HepG2 (cell line): ENCODE measurements around the gene PLP1. TPM values are rescaled to one million over a fixed set of nuclear protein-coding genes. Genes with fewer than 3 reads are reported as not detected.

ENCODE experiments used
- ATAC-seq: fragments of 200-7000 bp; cut with Tn5 transposase; 3 replicates; pipeline ENCODE4 v1.9.1; 2020; ENCODE audit warnings: mild to moderate bottlenecking, moderate library complexity
- BruUV-seq: library from RNA; stranded (reverse); fragments of 400-500 nt; replicated peaks from 2 replicates; lab custom pipeline; 2021; lab: Mats Ljungman, UMichigan
- CTCF ChIA-PET: fragments of 300-600 bp; formaldehyde crosslinking; extraction: SDS; loops from one replicate; lab custom pipeline; 2021; ENCODE audit warnings: low total read pairs, inconsistent platforms, low intra/inter-chr PET ratio; lab: Yijun Ruan, JAX
- POLR2A ChIA-PET: fragments of 350-600 bp; sonication (Branson Sonifier 250); formaldehyde crosslinking; loops from one replicate; lab custom pipeline; 2020; ENCODE audit warnings: antibody characterized with exemption, inconsistent platforms; lab: Yijun Ruan, JAX
- DNase-seq: peaks from one replicate; pipeline ENCODE4 v3.0.0-alpha.2; 2015; ENCODE audit warnings: low spot score
- FAIRE-seq: peaks from 3 replicates; lab custom pipeline; 2011; peaks lifted over from hg19 to GRCh38; lab: Jason Lieb, UNC
- H2AFZ ChIP-seq: one replicate; pipeline ENCODE4 v1.6.1; 2011; ENCODE audit warnings: low read length, inconsistent platforms
- H3K27ac ChIP-seq: fragments of 300-600 bp; 3 replicates; pipeline ENCODE4 v1.8.0; 2011; ENCODE audit warnings: mixed run types, mild to moderate bottlenecking, mixed read lengths, low read length, inconsistent platforms; ENCODE audit not compliant: insufficient read depth; ENCODE audit errors: extremely low read length
- H3K27me3 ChIP-seq, 2 experiments: fragments of 200-600 bp in 1 of 2; 2 replicates in 1 of 2; 3 replicates in 1 of 2; pipeline versions ENCODE4 v1.6.0 to v1.8.0; 2011; ENCODE audit warnings: low read length in 2 of 2, mild to moderate bottlenecking in 2 of 2, moderate library complexity in 2 of 2, inconsistent platforms in 1 of 2; ENCODE audit not compliant: insufficient read depth in 2 of 2, control insufficient read depth in 1 of 2
- H3K36me3 ChIP-seq, 2 experiments: fragments of 200-600 bp in 1 of 2; replicated peaks in 1 of 2; 2 replicates in 1 of 2; 3 replicates in 1 of 2; pipeline versions ENCODE4 v1.5.1 to v1.8.0; 2011; ENCODE audit warnings: low read length in 2 of 2, inconsistent platforms in 1 of 2; ENCODE audit not compliant: insufficient read depth in 2 of 2, control insufficient read depth in 1 of 2
- H3K4me1 ChIP-seq: 2 replicates; pipeline ENCODE4 v1.5.1; 2012; ENCODE audit warnings: low read length, inconsistent platforms; ENCODE audit not compliant: insufficient read depth
- H3K4me2 ChIP-seq: 2 replicates; pipeline ENCODE4 v1.6.0; 2011; ENCODE audit warnings: low read depth, low read length, inconsistent platforms
- H3K4me3 ChIP-seq, 3 experiments: fragments of 200-600 bp in 1 of 3; sonication (generic), shearing (Covaris generic) in 1 of 3; replicated peaks in 1 of 3; 2 replicates each; pipeline ENCODE4 v1.5.1; 2011 to 2016; ENCODE audit warnings: low read length in 3 of 3, inconsistent platforms in 2 of 3, low read depth in 2 of 3, mild to moderate bottlenecking in 2 of 3, control low read depth in 1 of 3, mixed read lengths in 1 of 3; ENCODE audit not compliant: insufficient read depth in 1 of 3
- H3K79me2 ChIP-seq: one replicate; pipeline ENCODE4 v1.6.1; 2011; ENCODE audit warnings: low read length, inconsistent platforms; ENCODE audit not compliant: insufficient read depth
- H3K9ac ChIP-seq: 2 replicates; pipeline ENCODE4 v1.6.0; 2011; ENCODE audit warnings: mild to moderate bottlenecking, low read depth, low read length, inconsistent platforms; ENCODE audit not compliant: insufficient read depth
- H3K9me3 ChIP-seq: 2 replicates; pipeline ENCODE4 v1.5.1; 2012; ENCODE audit warnings: mild to moderate bottlenecking, low read length
- H4K20me1 ChIP-seq: 2 replicates; pipeline ENCODE4 v1.6.0; 2011; ENCODE audit warnings: inconsistent platforms, mild to moderate bottlenecking, low read length, moderate library complexity; ENCODE audit not compliant: insufficient read depth
- CERS6 ChIP-seq: sonication (generic); formaldehyde crosslinking; IDR thresholded peaks from 2 replicates; pipeline ENCODE4 v1.5.0; 2020; ENCODE audit warnings: missing genetic modification reagents
- CSRNP2 ChIP-seq: sonication (generic); formaldehyde crosslinking; conservative IDR thresholded peaks from 2 replicates; pipeline ENCODE4 v1.8.0; 2022; ENCODE audit warnings: low read depth, missing genetic modification reagents
- DBP ChIP-seq: sonication (generic); formaldehyde crosslinking; IDR thresholded peaks from 2 replicates; pipeline ENCODE4 v1.4.0; 2020; ENCODE audit warnings: missing genetic modification reagents; ENCODE audit errors: not compliant biosample characterization
- GATAD2A ChIP-seq: IDR thresholded peaks from 2 replicates; pipeline ENCODE4 v1.6.1; 2016
- MED8 ChIP-seq: sonication (generic); formaldehyde crosslinking; IDR thresholded peaks from 2 replicates; pipeline ENCODE4 v1.8.1; 2023; ENCODE audit warnings: mild to moderate bottlenecking, missing genetic modification reagents; ENCODE audit not compliant: insufficient replicate concordance
- MXD1 ChIP-seq: sonication (generic); formaldehyde crosslinking; IDR thresholded peaks from 2 replicates; pipeline ENCODE4 v1.4.0; 2020; ENCODE audit warnings: mild to moderate bottlenecking, missing genetic modification reagents
- SALL2 ChIP-seq: sonication (generic); formaldehyde crosslinking; IDR thresholded peaks from 2 replicates; pipeline ENCODE4 v1.8.1; 2023; ENCODE audit warnings: mild to moderate bottlenecking, missing genetic modification reagents, inconsistent platforms
- SP1 ChIP-seq, 2 experiments: fragments of 450-650 bp in 1 of 2; sonication (generic) in 1 of 2; formaldehyde crosslinking in 1 of 2; IDR thresholded peaks; 2 replicates each; pipeline versions ENCODE4 v1.4.0 to v1.6.1; 2016 to 2020; ENCODE audit warnings: missing genetic modification reagents in 1 of 2
- ZBTB20 ChIP-seq: sonication (generic); formaldehyde crosslinking; IDR thresholded peaks from 2 replicates; pipeline ENCODE4 v1.8.1; 2023; ENCODE audit warnings: missing genetic modification reagents, low read depth, mild to moderate bottlenecking, borderline replicate concordance
- ZFAT ChIP-seq: sonication (generic); formaldehyde crosslinking; conservative IDR thresholded peaks from 2 replicates; pipeline ENCODE4 v1.8.1; 2023; ENCODE audit warnings: missing genetic modification reagents, inconsistent platforms
- ZFYVE20 ChIP-seq: sonication (generic); formaldehyde crosslinking; IDR thresholded peaks from 2 replicates; pipeline ENCODE4 v1.8.0; 2023; ENCODE audit warnings: low read depth, mild to moderate bottlenecking, moderate library complexity, missing genetic modification reagents, borderline replicate concordance
- ZNF431 ChIP-seq: sonication (generic); formaldehyde crosslinking; IDR thresholded peaks from 2 replicates; pipeline ENCODE4 v1.9.0; 2022; ENCODE audit warnings: missing genetic modification reagents, low read depth, mild to moderate bottlenecking, borderline replicate concordance
- ZNF510 ChIP-seq: sonication (generic); formaldehyde crosslinking; IDR thresholded peaks from 2 replicates; pipeline ENCODE4 v1.4.0; 2020; ENCODE audit warnings: low read depth, mild to moderate bottlenecking, missing genetic modification reagents
- ZNF713 ChIP-seq: sonication (generic); formaldehyde crosslinking; IDR thresholded peaks from 2 replicates; pipeline ENCODE4 v1.4.0; 2020; ENCODE audit warnings: mild to moderate bottlenecking, missing genetic modification reagents
- ZNF720 ChIP-seq: sonication (generic); formaldehyde crosslinking; IDR thresholded peaks from 2 replicates; pipeline ENCODE4 v1.4.0; 2020; ENCODE audit warnings: missing genetic modification reagents
- ZNF781 ChIP-seq: sonication (generic); formaldehyde crosslinking; IDR thresholded peaks from 2 replicates; pipeline ENCODE4 v1.5.1; 2020; ENCODE audit warnings: borderline replicate concordance, mild to moderate bottlenecking, missing genetic modification reagents; ENCODE audit errors: not compliant biosample characterization
- ZSCAN20 ChIP-seq: sonication (generic); formaldehyde crosslinking; IDR thresholded peaks from 2 replicates; pipeline ENCODE4 v1.4.0; 2020; ENCODE audit warnings: missing genetic modification reagents, mild to moderate bottlenecking, borderline replicate concordance
- WGBS: methylation state at CpG from one replicate; pipeline ENCODE4 v1.1.6; 2017; ENCODE audit warnings: low lambda C conversion rate; 5-methylcytosine and 5-hydroxymethylcytosine counted together
- in situ Hi-C: cut with HindIII; loops from 2 replicates; pipeline ENCODE4 v1.10.0; 2017; ENCODE audit warnings: low pct_unique_long_range_greater_than_20kb; ENCODE audit not compliant: extremely low pct_ligation_motif_present
- intact Hi-C: fragments of 100-400 bp; cut with micrococcal nuclease; formaldehyde crosslinking; loops from one replicate; pipeline ENCODE4 v1.10.0; 2022; ENCODE audit not compliant: unreplicated experiment
- polyA plus RNA-seq, 8 experiments: library from polyadenylated mRNA; depleted of rRNA in 3 of 8; stranded (reverse) in 7 of 8; unstranded in 1 of 8; fragments of >200 nt; fragmentation: Illumina TruSeq in 4 of 8; extraction: Trizol in 4 of 8; gene quantifications; 2 replicates each; pipeline versions ENCODE4 v1.2.1 to v1.2.3, GENCODE V29; 2011 to 2016; ENCODE audit warnings: low read depth in 4 of 8, missing spikeins in 1 of 8, mixed read lengths in 1 of 8; ENCODE audit not compliant: insufficient read depth in 1 of 8
- total RNA-seq, 5 experiments: library from RNA; depleted of rRNA; stranded (reverse); fragments of >200 nt; fragmentation: Illumina TruSeq; extraction: Trizol; gene quantifications; 2 replicates each; pipeline ENCODE4 v1.2.3, GENCODE V29; 2016; ENCODE audit warnings: low read depth in 1 of 5

The PLP1 gene
- total and polyA plus RNA-seq, 2 of the 13 experiments (the other 11 are each of a cell fraction or from before 2014, with no cell fraction given), result 0.15 to 0.27 TPM

- no peaks in the 10 kb centered on the region for H3K79me2 ChIP-seq
- no peak overlapping the region for H3K9ac ChIP-seq
- FAIRE-seq (no peak), ATAC-seq (no peak), DNase-seq (no peak)
- in situ Hi-C loops (loop anchor here (25.0 kb wide), 2 partner anchors 109 to 284 kb away; partner anchors contain the start of gene ZCCHC18), intact Hi-C loops (no loop called here)
- H4K20me1 ChIP-seq, result no peaks in the 10 kb centered on the region
- H3K36me3 ChIP-seq, result no peaks in the 10 kb centered on the region
- H3K9me3 ChIP-seq, result no peaks in the 10 kb centered on the region
- no peak overlapping the region for H3K4me2 ChIP-seq
- ChIA-PET POLR2A (no interaction called here), CTCF (no interaction called here)
- H3K4me1 ChIP-seq, result no peaks in the 10 kb centered on the region
- WGBS, result 35% methylated on average over 2 of the region's 2 CpGs
- no peak overlapping the region for H3K27ac ChIP-seq
- H3K27me3 ChIP-seq, result peaks cover 0 to 11% of the 10 kb centered on the region in 2 experiments; a peak in 3 of 5 replicates
- no TSS peak for BruUV-seq
- no peak overlapping the region for H3K4me3 ChIP-seq
- TF ChIP-seq ZNF713 (no peak), GATAD2A (no peak), ZFAT (CRISPR knock-in tag) (no peak), ZSCAN20 (no peak), SP1 (IDR thresholded peaks at IDR 0.05) (no peak), SP1 (CRISPR knock-in tag; IDR thresholded peaks at IDR 0.05) (no peak), CERS6 (CRISPR knock-in tag) (no peak), SALL2 (no peak), ZNF431 (CRISPR knock-in tag) (no peak), DBP (CRISPR knock-in tag) (no peak), MED8 (CRISPR knock-in tag) (no peak), ZNF720 (no peak), CSRNP2 (CRISPR knock-in tag) (no peak), MXD1 (no peak), ZBTB20 (CRISPR knock-in tag) (no peak), ZNF781 (CRISPR knock-in tag) (no peak), ZFYVE20 (CRISPR knock-in tag) (no peak), ZNF510 (no peak)
- no peak overlapping the region for H2AFZ ChIP-seq
These were observed 51.9 kb downstream of the PLP1 start for GRCh38 chrX:103828529-103828928.
